Measurements from ENCODE around the gene PAPPA2. TPM values are rescaled to one million over a fixed set of nuclear protein-coding genes. Genes with fewer than 3 reads are reported as not detected.

Gene PAPPA2
- total RNA-seq, 3 donors from 2014 or later (not counting 1 experiment from before 2014, with no cell fraction given) = 0.48 TPM; not detected in 2

GRCh38 chr1:176803042-176803441 lies 340.1 kb downstream of the PAPPA2 start:
- Histone ChIP-seq H3K27me3 (ENCODE audit: control insufficient read depth, insufficient read depth, low read length) (no peaks in the 10 kb centered on the region), H3K36me3 (ENCODE audit: control insufficient read depth, insufficient read depth, low read length) (no peaks in the 10 kb centered on the region), H3K4me1 (ENCODE audit: control insufficient read depth, insufficient read depth, low read length) (no peaks in the 10 kb centered on the region), H3K27ac (ENCODE audit: low read length) (no peak overlapping the region), H3K4me3 (ENCODE audit: low read length) (no peak overlapping the region), H3K9me3 (ENCODE audit: control insufficient read depth, insufficient read depth, low read length) (no peaks in the 10 kb centered on the region)
- H3K9me3 Mint-ChIP-seq = peaks cover 2 to 3% of the 10 kb centered on the region in 2 donors
- ATAC-seq (no peak), DNase-seq (no peak)
- H3K27ac Mint-ChIP-seq = no peak overlapping the region
- TF ChIP-seq, protein P1, sequence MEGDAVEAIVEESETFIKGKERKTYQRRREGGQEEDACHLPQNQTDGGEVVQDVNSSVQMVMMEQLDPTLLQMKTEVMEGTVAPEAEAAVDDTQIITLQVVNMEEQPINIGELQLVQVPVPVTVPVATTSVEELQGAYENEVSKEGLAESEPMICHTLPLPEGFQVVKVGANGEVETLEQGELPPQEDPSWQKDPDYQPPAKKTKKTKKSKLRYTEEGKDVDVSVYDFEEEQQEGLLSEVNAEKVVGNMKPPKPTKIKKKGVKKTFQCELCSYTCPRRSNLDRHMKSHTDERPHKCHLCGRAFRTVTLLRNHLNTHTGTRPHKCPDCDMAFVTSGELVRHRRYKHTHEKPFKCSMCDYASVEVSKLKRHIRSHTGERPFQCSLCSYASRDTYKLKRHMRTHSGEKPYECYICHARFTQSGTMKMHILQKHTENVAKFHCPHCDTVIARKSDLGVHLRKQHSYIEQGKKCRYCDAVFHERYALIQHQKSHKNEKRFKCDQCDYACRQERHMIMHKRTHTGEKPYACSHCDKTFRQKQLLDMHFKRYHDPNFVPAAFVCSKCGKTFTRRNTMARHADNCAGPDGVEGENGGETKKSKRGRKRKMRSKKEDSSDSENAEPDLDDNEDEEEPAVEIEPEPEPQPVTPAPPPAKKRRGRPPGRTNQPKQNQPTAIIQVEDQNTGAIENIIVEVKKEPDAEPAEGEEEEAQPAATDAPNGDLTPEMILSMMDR (IDR thresholded peaks at IDR 0.05) = no peak
- intact Hi-C loops (cut with micrococcal nuclease) = no loop called here
- H3K36me3 Mint-ChIP-seq = no peaks in the 10 kb centered on the region
- no peak overlapping the region for H3K4me3 Mint-ChIP-seq
- H3K27me3 Mint-ChIP-seq (ENCODE audit: low read depth in 2 of 2) = no peaks in the 10 kb centered on the region
- 58% methylated on average over 5 of the region's 5 CpGs for WGBS (ENCODE audit: insufficient coverage)
- no peaks in the 10 kb centered on the region for H3K4me1 Mint-ChIP-seq

DNA sequence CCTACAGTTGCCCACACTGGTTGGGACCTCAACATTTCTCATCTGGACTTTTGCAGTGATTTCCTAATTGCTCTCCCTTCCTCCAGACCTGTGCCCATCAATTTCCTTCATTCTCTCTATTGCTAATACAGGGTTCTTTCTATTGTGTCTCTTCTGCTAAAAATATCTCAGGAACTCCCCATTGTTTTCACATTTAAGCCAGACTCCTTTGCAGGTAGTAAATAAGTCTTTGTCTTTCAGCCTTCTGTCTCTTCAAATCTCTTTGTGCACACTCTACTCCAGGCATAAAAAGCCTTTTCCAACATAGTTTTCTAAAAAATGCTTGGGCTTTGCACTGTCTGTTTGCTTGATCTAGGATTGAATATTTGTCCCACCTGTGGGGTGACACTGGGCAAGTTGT lies 340.6 kb downstream of the PAPPA2 start:
- no peak for ATAC-seq
- H3K27me3 Mint-ChIP-seq (ENCODE audit: low read depth in 2 of 2) = no peaks in the 10 kb centered on the region
- no peaks in the 10 kb centered on the region for H3K9me3 ChIP-seq (ENCODE audit: control insufficient read depth, insufficient read depth, low read length)
- H3K27me3 ChIP-seq (ENCODE audit: control insufficient read depth, insufficient read depth, low read length) = no peaks in the 10 kb centered on the region
- H3K9me3 Mint-ChIP-seq = peaks cover 2 to 3% of the 10 kb centered on the region in 2 donors
- H3K4me3 ChIP-seq (ENCODE audit: low read length) = no peak overlapping the region
- no peak for DNase-seq
- H3K4me3 Mint-ChIP-seq = no peak overlapping the region
- intact Hi-C loops (cut with micrococcal nuclease) = no loop called here
- H3K4me1 ChIP-seq (ENCODE audit: control insufficient read depth, insufficient read depth, low read length) = no peaks in the 10 kb centered on the region
- no peaks in the 10 kb centered on the region for H3K4me1 Mint-ChIP-seq
- no peak overlapping the region for H3K27ac ChIP-seq (ENCODE audit: low read length)
- no peaks in the 10 kb centered on the region for H3K36me3 ChIP-seq (ENCODE audit: control insufficient read depth, insufficient read depth, low read length)
- TF ChIP-seq, protein P1 (IDR thresholded peaks at IDR 0.05) = no peak
- no peak overlapping the region for H3K27ac Mint-ChIP-seq
- no peaks in the 10 kb centered on the region for H3K36me3 Mint-ChIP-seq

DNA sequence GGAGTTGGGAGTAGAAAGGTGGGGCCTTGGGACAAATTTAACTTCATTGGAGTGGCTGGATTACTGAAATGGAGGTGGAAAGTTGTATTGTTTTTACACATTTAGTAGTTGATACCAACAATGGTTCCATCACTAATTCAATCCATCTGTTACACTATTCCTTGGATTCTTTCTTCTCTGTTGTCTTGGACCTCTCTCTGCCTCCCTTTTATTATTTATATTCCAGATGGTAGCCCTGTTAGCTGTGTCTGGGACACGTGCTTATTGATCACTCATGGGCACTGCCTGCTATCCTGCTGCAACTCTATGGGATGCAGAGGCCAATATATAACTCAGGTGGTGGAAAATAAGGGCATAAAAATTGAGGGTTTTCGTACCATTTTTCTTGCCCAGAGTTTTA lies 346.3 kb downstream of the PAPPA2 start:
- Mint-ChIP-seq H3K9me3 (peaks cover 5 to 8% of the 10 kb centered on the region in 2 donors), H3K27me3 (ENCODE audit: low read depth in 2 of 2) (no peaks in the 10 kb centered on the region), H3K36me3 (no peaks in the 10 kb centered on the region), H3K4me1 (no peaks in the 10 kb centered on the region), H3K27ac (no peak overlapping the region), H3K4me3 (no peak overlapping the region)
- Histone ChIP-seq H3K9me3 (ENCODE audit: control insufficient read depth, insufficient read depth, low read length) (no peaks in the 10 kb centered on the region), H3K36me3 (ENCODE audit: control insufficient read depth, insufficient read depth, low read length) (no peaks in the 10 kb centered on the region), H3K27ac (ENCODE audit: low read length) (no peak overlapping the region), H3K4me1 (ENCODE audit: control insufficient read depth, insufficient read depth, low read length) (no peaks in the 10 kb centered on the region), H3K27me3 (ENCODE audit: control insufficient read depth, insufficient read depth, low read length) (no peaks in the 10 kb centered on the region), H3K4me3 (ENCODE audit: low read length) (no peak overlapping the region)
- intact Hi-C loops (cut with micrococcal nuclease) = no loop called here
- TF ChIP-seq, protein P1 (IDR thresholded peaks at IDR 0.05) = no peak
- ATAC-seq = no peak
- DNase-seq = no peak
- WGBS (ENCODE audit: insufficient coverage) = 78% methylated on average over 2 of the region's 2 CpGs

DNA sequence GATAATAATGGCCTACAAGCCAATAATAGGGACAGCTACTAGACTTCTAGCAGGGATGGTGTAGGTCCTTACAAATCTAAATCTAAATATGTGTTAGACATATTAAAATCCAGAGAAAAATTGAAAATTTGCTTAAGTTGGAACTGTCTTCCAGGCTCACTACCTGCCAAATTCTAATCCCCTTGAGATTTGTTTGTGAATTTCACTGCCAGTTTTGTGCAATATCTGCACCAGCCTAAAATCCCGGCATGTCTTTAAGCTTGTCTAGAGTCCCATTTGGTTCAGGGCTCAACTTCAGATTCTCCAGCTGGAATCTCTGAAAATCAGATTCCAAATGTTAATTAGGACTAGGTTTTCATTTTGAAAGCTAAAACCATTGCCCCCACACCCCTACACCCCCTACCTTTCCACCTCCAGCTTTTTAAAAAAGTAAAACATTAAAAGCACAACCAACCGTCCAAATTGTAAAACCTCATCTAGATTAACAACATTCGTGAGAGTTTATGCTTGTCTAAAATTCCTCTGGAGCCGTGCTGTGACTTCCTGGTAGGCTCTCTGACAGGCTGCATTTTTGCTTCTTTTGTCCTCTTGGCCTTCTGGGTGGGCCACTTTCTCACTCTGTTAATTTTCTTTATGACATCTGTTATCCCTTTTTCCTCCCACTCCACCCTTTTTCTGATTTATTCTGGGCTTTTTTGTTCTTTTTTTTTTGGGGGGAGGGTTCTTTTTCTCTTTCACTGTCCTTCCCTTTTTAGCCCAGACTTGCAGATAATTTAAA lies 348.7 kb downstream of the PAPPA2 start:
- Histone ChIP-seq H3K27me3 (ENCODE audit: control insufficient read depth, insufficient read depth, low read length) (no peaks in the 10 kb centered on the region), H3K9me3 (ENCODE audit: control insufficient read depth, insufficient read depth, low read length) (no peaks in the 10 kb centered on the region), H3K4me1 (ENCODE audit: control insufficient read depth, insufficient read depth, low read length) (no peaks in the 10 kb centered on the region), H3K4me3 (ENCODE audit: low read length) (no peak overlapping the region), H3K36me3 (ENCODE audit: control insufficient read depth, insufficient read depth, low read length) (no peaks in the 10 kb centered on the region), H3K27ac (ENCODE audit: low read length) (no peak overlapping the region)
- no peak for DNase-seq
- no peak overlapping the region for H3K27ac Mint-ChIP-seq
- 45% methylated on average over 4 of the region's 4 CpGs for WGBS (ENCODE audit: insufficient coverage)
- intact Hi-C loops (cut with micrococcal nuclease) = no loop called here
- no peaks in the 10 kb centered on the region for H3K36me3 Mint-ChIP-seq
- ATAC-seq = no peak
- H3K4me3 Mint-ChIP-seq = no peak overlapping the region
- H3K9me3 Mint-ChIP-seq = peaks cover 5 to 10% of the 10 kb centered on the region in 2 donors
- H3K27me3 Mint-ChIP-seq (ENCODE audit: low read depth in 2 of 2) = no peaks in the 10 kb centered on the region
- TF ChIP-seq, protein P1 (IDR thresholded peaks at IDR 0.05) = no peak
- no peaks in the 10 kb centered on the region for H3K4me1 Mint-ChIP-seq

All from natural killer cell (primary cell).